Suppressor macrophage treated with lipopolysaccharide for 1 hour (primary cell): Measurements from ENCODE around the gene SLC52A1.
"Not testable (repeated sequence)": the region's sequence is repeated elsewhere in the genome, so short reads cannot be mapped to it uniquely, and the experiment has no call there.

Experiments
- DNase-seq, 3 donors: peaks; one replicate each; pipeline ENCODE4 v3.0.0-alpha.2; 2020 to 2022

Gene SLC52A1

GRCh38 chr17:5030168-5030567 lies 5.1 kb downstream of the SLC52A1 start:
- DNase-seq: not testable (repeated sequence)

GRCh38 chr17:5027916-5028315 lies 7.3 kb downstream of the SLC52A1 start:
- peak in 1 of 3 donors; percentile 35 for DNase-seq

DNA sequence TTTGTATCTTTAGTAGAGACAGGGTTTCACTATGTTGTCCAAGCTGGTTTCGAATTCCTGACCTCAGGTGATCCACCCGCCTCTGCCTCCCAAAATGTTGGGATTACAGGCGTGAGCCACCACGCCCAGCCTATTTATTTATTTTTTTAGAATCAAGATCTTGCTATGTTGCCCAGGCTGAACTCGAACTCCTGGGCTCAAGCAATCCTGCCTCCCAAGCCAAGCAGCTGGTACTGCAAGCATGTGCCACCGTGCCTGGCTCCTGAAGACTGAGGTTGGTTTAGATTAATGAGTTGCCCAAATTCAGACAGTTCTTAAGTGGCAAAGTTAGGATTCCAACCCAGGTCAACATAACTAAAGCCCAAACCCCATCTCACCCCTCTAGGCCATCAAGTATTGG lies 7.9 kb downstream of the SLC52A1 start:
- no peak for DNase-seq

DNA sequence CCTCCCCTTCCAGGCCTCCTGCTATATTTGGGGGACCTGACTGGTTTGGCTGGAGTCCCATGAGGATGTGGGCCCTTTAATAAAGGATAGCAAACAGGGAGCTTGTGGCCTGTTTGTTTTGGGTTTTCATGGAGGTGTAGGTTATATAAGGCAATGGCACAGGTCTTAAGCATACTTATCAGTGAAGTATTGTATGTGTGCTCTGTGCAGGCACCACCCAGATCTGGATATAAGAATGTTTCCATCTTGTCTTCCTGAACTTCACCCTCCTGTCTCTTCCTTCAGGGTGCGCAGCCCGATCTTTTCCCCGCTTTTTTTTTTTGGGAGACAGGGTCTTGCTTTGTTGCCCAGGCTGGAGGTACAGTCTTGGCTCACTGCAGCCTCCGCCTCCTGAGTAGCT lies 10.6 kb downstream of the SLC52A1 start:
- no peak for DNase-seq

- no peak for DNase-seq
Measured at GRCh38 chr17:5023588-5024147, 11.6 kb downstream of the SLC52A1 start.

- DNase-seq: no peak
Measured at GRCh38 chr17:5022171-5022711, 13.0 kb downstream of the SLC52A1 start.

DNA sequence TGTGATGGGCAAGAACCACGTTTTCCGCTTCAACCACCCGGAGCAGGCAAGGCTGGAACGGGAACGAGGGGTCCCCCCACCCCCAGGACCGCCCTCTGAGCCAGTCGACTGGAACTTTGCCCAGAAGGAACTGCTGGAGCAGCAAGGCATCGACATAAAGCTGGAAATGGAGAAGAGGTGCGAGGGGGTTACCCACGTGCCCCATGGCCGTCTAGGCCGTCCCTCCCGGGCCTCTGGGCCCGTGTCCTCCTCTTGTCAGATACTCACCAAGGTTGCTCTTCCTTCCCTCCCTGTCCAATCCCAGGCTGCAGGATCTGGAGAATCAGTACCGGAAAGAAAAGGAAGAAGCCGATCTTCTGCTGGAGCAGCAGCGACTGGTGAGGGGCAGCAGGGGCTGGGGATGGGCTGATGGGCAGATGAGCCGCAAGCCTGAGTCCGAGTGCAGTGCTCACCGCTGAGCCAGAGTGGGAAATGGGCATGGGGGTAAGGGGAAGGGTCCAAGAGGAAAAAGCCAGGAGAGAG lies 14.7 kb downstream of the SLC52A1 start:
- DNase-seq: no peak

GRCh38 chr17:5019475-5019956 lies 15.7 kb downstream of the SLC52A1 start:
- peak; percentile 32 to 51 (median 46) for DNase-seq

GRCh38 chr17:5014357-5014756 lies 20.9 kb downstream of the SLC52A1 start:
- DNase-seq: no peak

GRCh38 chr17:5011928-5012327 lies 23.3 kb downstream of the SLC52A1 start:
- DNase-seq: peak; percentile 42 to 87 (median 45)

- no peak for DNase-seq
Measured at GRCh38 chr17:5003214-5003867, 31.9 kb downstream of the SLC52A1 start.

GRCh38 chr17:5002121-5002788 lies 33.0 kb downstream of the SLC52A1 start:
- no peak for DNase-seq

DNA sequence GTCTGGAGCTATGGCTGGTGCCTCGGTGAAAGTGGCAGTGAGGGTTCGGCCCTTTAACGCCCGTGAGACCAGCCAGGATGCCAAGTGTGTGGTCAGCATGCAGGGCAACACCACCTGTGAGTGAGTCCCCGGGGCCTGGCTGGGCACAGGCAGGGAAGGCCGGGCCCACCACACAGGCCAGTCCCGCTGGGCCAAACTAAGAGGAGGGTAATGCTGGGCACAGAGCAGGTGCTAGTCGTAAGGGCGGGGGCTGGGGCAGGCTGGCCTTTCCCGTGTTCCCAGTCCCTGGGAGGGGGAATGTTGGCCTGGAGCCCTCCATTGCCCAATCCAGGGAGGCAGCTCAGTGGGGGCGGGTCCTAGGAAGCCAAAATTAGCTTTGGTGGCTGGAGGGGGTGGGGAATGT lies 35.0 kb downstream of the SLC52A1 start:
- DNase-seq: no peak

DNA sequence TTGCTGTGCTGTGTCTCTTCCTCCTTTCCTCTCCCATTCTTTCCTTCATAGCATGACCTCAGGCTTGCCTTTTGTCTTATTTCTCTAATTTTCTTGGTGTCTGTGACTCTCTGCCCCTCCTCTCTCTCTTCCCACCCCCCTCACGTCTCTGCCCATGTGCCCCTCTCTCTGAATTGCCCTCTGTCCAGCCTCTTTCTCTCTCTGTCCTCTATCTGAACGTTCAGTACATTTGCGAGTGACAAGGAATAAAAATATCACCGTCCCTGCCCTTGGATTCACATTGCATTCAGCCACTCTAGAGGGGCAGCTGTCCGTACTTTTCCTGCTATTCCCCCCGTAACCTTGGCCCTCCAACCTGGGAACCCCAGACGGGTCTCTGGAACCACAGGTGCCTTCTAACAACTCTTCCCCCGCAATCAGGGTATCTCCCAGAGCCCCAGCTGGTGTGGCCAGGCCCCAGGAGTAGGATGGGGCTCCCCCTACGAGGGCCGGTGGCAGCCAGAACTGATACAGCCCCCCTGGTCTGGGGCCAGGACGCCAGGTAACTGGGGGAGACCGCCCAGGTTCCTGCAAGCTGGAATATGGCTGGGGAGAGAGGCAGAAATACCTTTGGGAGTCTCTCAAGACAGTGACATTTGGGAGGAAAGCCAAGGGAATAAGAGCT lies 35.7 kb downstream of the SLC52A1 start:
- no peak for DNase-seq

- DNase-seq: peak in 1 of 3 donors; percentile 43
Measured at GRCh38 chr17:4998732-4999429, 36.3 kb downstream of the SLC52A1 start.

GRCh38 chr17:4998027-4998731 lies 37.0 kb downstream of the SLC52A1 start:
- DNase-seq: peak in 1 of 3 donors; percentile 19

DNA sequence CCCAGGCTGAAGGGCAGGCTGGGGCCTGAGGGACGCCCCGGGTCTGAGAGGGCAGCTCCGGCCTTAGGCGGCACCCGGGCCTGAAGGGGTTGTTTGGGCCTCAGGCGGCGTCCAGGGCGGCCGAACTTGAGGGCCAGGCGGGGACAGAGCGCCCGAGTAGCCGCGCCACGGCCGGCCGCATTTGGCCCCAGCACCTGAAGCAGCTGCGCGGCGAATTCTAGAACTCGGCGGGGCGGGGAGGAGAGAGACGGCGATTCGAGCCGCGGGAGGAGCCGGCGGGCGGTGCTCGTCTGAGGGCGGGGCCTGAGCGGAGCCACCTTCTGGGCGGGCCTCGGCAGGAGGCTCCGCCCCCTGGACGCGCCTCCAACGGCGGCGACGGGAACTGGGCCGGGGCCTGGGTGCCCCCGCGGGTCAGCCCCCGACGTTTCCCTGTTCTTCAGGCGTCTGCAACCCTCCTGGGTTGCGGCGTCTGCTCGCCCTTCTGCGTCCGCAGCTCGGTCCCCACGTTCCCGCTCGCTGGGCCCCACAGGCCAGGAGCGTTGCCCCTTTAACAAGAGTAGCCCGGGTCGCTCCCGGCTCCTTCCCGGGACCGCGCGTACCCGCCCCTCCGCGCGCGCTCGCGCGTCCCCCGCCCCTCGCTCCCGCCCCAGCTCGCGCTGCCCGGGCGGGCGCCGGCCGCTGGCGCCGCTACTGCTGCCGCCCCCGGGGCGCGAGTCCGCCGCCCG lies 37.8 kb downstream of the SLC52A1 start, which contains the start of the genes INCA1 and KIF1C:
TSS of gene INCA1 (minus strand) at position 221 of the 725 bp plus-strand sequence. CDS start 3,085 bp downstream, outside the sequence.
TSS of gene KIF1C (plus strand) at position 649 of the 725 bp plus-strand sequence. CDS start 2,297 bp downstream, outside the sequence.
- DNase-seq: peak; percentile 93 to 97 (median 96)

DNA sequence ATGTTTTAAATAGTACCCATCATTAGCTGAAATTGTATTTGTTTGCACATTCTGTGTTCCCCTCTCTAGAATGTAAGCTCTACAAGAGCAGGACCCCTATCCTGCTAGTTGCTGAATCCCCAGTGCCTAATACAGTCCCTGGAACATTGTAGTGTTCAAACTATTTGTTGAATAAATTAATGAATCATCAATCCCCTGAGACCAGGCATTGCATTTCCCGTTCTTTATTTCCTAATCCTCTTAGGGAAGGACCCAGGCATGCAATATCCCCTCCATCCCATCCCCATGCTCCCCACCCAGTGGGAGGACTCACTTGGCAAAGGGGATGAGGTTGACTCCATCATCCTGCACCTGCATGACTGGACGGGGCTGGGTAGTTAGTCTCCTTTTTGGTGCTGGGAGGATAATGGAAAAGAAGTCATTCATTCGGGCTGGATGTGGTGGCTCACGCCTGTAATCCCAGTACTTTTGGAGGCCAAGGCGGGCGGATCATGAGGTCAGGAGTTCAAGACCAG lies 41.1 kb downstream of the SLC52A1 start:
- no peak for DNase-seq

DNA sequence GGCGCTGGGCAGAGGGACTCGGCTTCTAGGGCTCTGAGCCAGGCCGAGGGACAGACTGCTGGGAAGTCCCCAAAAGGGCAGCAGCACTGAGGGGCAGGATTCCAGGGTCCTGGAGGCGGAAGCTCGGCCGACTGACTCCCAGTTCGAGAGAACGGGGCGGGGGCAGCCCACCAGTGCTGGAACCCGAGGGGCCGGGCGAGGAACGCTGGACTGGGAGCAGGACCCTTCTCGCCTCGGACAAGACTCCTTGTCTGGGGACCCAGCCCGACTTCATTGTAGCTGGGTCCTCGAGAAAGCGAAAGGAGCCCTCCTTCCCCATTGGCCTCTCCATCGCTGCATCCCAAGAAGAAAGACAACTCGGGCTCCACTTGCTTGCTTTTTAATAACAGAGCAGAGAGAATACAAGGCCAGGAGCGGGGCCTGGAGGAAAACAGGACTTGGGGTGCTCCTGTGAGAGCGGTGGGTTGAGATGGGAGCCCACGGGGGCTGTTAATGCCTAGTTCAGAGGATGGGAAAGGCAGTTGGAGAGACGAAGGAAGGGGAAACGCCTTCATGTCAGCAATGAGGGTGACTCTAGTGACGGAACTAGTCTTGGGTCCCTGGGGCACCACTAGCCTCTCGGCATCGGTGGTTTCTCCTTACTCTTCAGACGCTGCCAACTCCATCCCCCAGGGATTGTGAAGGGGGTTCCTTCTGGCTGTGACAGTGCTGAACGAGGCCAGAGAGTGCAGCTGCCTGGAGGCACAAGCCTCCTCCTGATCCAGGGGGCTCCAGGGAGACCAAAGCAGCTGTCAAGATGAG lies 47.3 kb downstream of the SLC52A1 start:
- peak; percentile 36 to 48 (median 37) for DNase-seq
